CD4-positive, alpha-beta T cell treated with Interleukin-17A for 4 hours (primary cell): ENCODE measurements around the gene TAS2R42.

Experiments used
- DNase-seq: peaks from one replicate; pipeline ENCODE4 v3.0.0-alpha.2; 2020; ENCODE audit warnings: mixed read lengths

Gene TAS2R42

GRCh38 chr12:11143352-11143751, 43.4 kb downstream of the TAS2R42 start:
- DNase-seq = no peak

- no peak for DNase-seq
Measured at GRCh38 chr12:11136075-11136474, 50.7 kb downstream of the TAS2R42 start.
